ENCODE results near the gene FERMT3. TPM values are rescaled to one million over a fixed set of nuclear protein-coding genes. Genes with fewer than 3 reads are reported as not detected.

FERMT3 gene
- total and polyA plus RNA-seq, 2 donors (not counting 3 experiments of a cell fraction or from before 2014, with no cell fraction given), result 64.4 to 100 TPM

GRCh38 chr11:64180891-64181290, 25.6 kb upstream of the FERMT3 start:
- BruUV-seq (replicated peaks), result no TSS peak
- Histone ChIP-seq H3K36me3 (ENCODE audit: control insufficient read depth in 2 of 2, extremely low read depth in 1 of 2, insufficient read depth in 2 of 2, low read length in 2 of 2) (no peaks in the 10 kb centered on the region), H3K4me3 (replicated peaks in 1 of 3; ENCODE audit: insufficient read depth in 1 of 3, low read depth in 1 of 3, low read length in 3 of 3) (no peak overlapping the region), H3K79me2 (ENCODE audit: control insufficient read depth, insufficient read depth, low read length) (peaks cover 17% of the 10 kb centered on the region), H3K9ac (replicated peaks; ENCODE audit: extremely low read depth, insufficient read depth, low read length) (no peak overlapping the region), H3K4me2 (ENCODE audit: insufficient read depth, low read length) (no peak overlapping the region), H2AFZ (ENCODE audit: low read depth, low read length) (no peak overlapping the region), H3K27ac (ENCODE audit: insufficient read depth, low read depth, low read length) (no peak overlapping the region), H4K20me1 (replicated peaks; ENCODE audit: control insufficient read depth, extremely low read depth, insufficient read depth, low read length) (no peaks in the 10 kb centered on the region), H3K9me3 (replicated peaks; ENCODE audit: control insufficient read depth, insufficient read depth, low read length) (no peaks in the 10 kb centered on the region), H3K4me1 (ENCODE audit: control insufficient read depth, extremely low read depth, insufficient read depth, low read length) (peaks cover 14% of the 10 kb centered on the region), H3K9me1 (replicated peaks; ENCODE audit: control insufficient read depth, extremely low read depth, insufficient read depth, low read length) (no peaks in the 10 kb centered on the region), H3K27me3 (ENCODE audit: control insufficient read depth in 2 of 2, insufficient read depth in 2 of 2, low read length in 2 of 2) (no peaks in the 10 kb centered on the region)
- ChIA-PET POLR2A (interaction anchor here (0.7 to 1.6 kb wide), 2 partner anchors 14 to 15 kb away, joined by 5 to 6 read pairs; partner anchors contain the start of gene MACROD1), CTCF (interaction anchor here (0.7 to 2.4 kb wide), 6 partner anchors 11 to 124 kb away, joined by 3 to 5 read pairs (median 4); partner anchors contain the start of gene MACROD1)
- intact Hi-C loops (cut with micrococcal nuclease), result loop anchor here (1.0 kb wide), 1 partner anchor 15 kb away; the partner anchor contains the start of gene MACROD1
- dilution Hi-C loops (cut with MboI; ENCODE audit: extremely low pct_ligation_motif_present, low sequenced_read_pairs), result no loop called here
- DNase-seq (ENCODE audit: low read depth, low spot score) (no peak), FAIRE-seq (no peak)
- TF ChIP-seq FOS (IDR thresholded peaks at IDR 0.05; ENCODE audit: borderline replicate concordance, insufficient read depth, low read length) (no peak), CTCF (IDR thresholded peaks at IDR 0.05; ENCODE audit: extremely low read depth in 1 of 2, insufficient read depth in 1 of 2, low read depth in 1 of 2, low read length in 2 of 2) (no peak), MYC (IDR thresholded peaks at IDR 0.05; ENCODE audit: low read depth, low read length) (no peak), POLR2A (IDR thresholded peaks at IDR 0.05; ENCODE audit: low read depth, low read length) (no peak), EZH2 (IDR thresholded peaks at IDR 0.05; ENCODE audit: borderline replicate concordance, low read depth, low read length, severe bottlenecking) (no peak), POLR2AphosphoS5 (IDR thresholded peaks at IDR 0.05; ENCODE audit: insufficient read depth, low read depth, low read length) (no peak), JUN (IDR thresholded peaks at IDR 0.05; ENCODE audit: borderline replicate concordance, insufficient read depth, insufficient read length, low read depth) (no peak)

All from endothelial cell of umbilical vein (primary cell).